SK-N-MC (cell line): ENCODE data around the gene SETD4.

Experiments
- EZH2 ChIP-seq: fragments of 200-600 bp; sonication (generic); IDR thresholded peaks from one replicate; pipeline ENCODE4 v1.6.1; 2017; ENCODE audit warnings: antibody characterized with exemption
- FOXP2 ChIP-seq: optimal IDR thresholded peaks from 2 replicates; pipeline ENCODE3; 2011; ENCODE audit warnings: mild to moderate bottlenecking, moderate library complexity; ENCODE audit not compliant: insufficient read depth; ENCODE audit errors: extremely low read length, control extremely low read depth
- POLR2AphosphoS5 ChIP-seq: IDR thresholded peaks from 2 replicates; pipeline ENCODE4 v1.6.1; 2012; ENCODE audit warnings: mild to moderate bottlenecking, low read depth, low read length, borderline replicate concordance

- TF ChIP-seq EZH2 = no peak
- no peak for TF ChIP-seq FOXP2
- no peak for TF ChIP-seq POLR2AphosphoS5
Observed at GRCh38 chr21:35989138-35989735, 71.1 kb downstream of the SETD4 start.
